ENCODE results near the gene PANK1. TPM values are rescaled to one million over a fixed set of nuclear protein-coding genes. Genes with fewer than 3 reads are reported as not detected.

Gene PANK1
- polyA plus RNA-seq, 2 donors: 1.5 to 2.6 TPM

DNA sequence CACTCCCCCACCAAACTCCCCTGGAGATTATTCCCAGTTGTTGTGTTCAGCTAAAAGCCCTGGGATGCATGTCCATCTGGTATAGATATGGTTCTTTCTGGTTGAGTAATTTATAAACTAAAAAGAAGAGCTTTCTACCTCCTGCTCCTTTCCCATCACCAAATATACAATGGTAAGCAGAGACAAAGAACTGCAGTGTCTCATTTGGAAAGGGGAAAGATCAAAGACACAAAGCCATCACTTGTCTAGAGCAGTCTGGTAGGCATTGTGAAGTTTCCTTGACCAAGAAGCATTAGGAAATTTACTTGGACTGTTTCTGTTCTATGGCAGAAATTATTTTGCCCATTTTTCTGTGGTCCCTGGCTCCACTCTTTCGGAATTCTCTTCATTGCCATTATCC lies 24.9 kb upstream of the PANK1 start:
- H3K4me1 ChIP-seq (ENCODE audit: control insufficient read depth in 2 of 2, insufficient read depth in 2 of 2, low read length in 1 of 2): no peaks in the 10 kb centered on the region

GRCh38 chr10:89668386-89669071 lies 23.5 kb upstream of the PANK1 start:
- no peaks in the 10 kb centered on the region for H3K9me3 ChIP-seq (ENCODE audit: control insufficient read depth in 2 of 2, insufficient read depth in 1 of 2, low read depth in 1 of 2, low read length in 1 of 2)
- H3K27me3 ChIP-seq (ENCODE audit: control insufficient read depth in 1 of 2, insufficient read depth in 2 of 2, low read length in 2 of 2): no peaks in the 10 kb centered on the region

More for the DNA sequence above, 24.9 kb upstream of the PANK1 start:
- no peaks in the 10 kb centered on the region for H3K9me3 ChIP-seq (ENCODE audit: control insufficient read depth in 2 of 2, insufficient read depth in 1 of 2, low read depth in 1 of 2, low read length in 1 of 2)
- H3K27ac ChIP-seq (ENCODE audit: low read depth in 2 of 2, low read length in 1 of 2): no peak overlapping the region
- no peaks in the 10 kb centered on the region for H3K36me3 ChIP-seq (ENCODE audit: control insufficient read depth in 2 of 2, insufficient read depth in 2 of 2, low read length in 1 of 2)
- no peak overlapping the region for H3K4me3 ChIP-seq (ENCODE audit: low read depth in 1 of 2, low read length in 2 of 2)
- WGBS, 2 donors: 92 to 100% methylated on average over 1 of the region's 1 CpG
- H3K27me3 ChIP-seq (ENCODE audit: control insufficient read depth in 1 of 2, insufficient read depth in 2 of 2, low read length in 2 of 2): no peaks in the 10 kb centered on the region

DNA sequence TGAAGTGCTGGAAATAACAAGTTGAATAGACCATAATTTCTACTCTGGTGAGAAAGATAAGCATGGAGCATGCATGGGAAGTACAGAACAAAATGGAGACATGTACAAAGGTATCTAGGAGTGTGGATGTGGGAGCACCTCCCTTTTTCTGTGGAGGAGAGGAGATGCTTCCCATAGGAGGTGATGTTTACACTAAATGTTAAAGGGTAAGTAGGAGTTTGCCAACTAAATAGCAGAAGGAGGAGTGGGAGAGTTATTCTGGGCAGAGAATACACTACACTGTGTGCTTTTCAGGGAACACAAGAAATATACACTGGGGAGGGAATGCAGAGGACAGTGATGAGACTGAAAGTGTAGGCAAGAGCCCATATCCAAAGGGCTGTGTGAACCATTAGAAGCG lies 21.1 kb upstream of the PANK1 start:
- Histone ChIP-seq H3K4me3 (ENCODE audit: low read depth in 1 of 2, low read length in 2 of 2) (no peak overlapping the region), H3K9me3 (ENCODE audit: control insufficient read depth in 2 of 2, insufficient read depth in 1 of 2, low read depth in 1 of 2, low read length in 1 of 2) (no peaks in the 10 kb centered on the region), H3K36me3 (ENCODE audit: control insufficient read depth in 2 of 2, insufficient read depth in 2 of 2, low read length in 1 of 2) (no peaks in the 10 kb centered on the region), H3K27ac (ENCODE audit: low read depth in 2 of 2, low read length in 1 of 2) (no peak overlapping the region), H3K4me1 (ENCODE audit: control insufficient read depth in 2 of 2, insufficient read depth in 2 of 2, low read length in 1 of 2) (no peaks in the 10 kb centered on the region), H3K27me3 (ENCODE audit: control insufficient read depth in 1 of 2, insufficient read depth in 2 of 2, low read length in 2 of 2) (no peaks in the 10 kb centered on the region)
- WGBS, 2 donors: 93 to 96% methylated on average over 1 of the region's 1 CpG

More at GRCh38 chr10:89668386-89669071, 23.5 kb upstream of the PANK1 start:
- Histone ChIP-seq H3K27ac (ENCODE audit: low read depth in 2 of 2, low read length in 1 of 2) (peak overlapping the region in 1 of 2 donors; percentile 63), H3K4me1 (ENCODE audit: control insufficient read depth in 2 of 2, insufficient read depth in 2 of 2, low read length in 1 of 2) (no peaks in the 10 kb centered on the region), H3K36me3 (ENCODE audit: control insufficient read depth in 2 of 2, insufficient read depth in 2 of 2, low read length in 1 of 2) (no peaks in the 10 kb centered on the region), H3K4me3 (ENCODE audit: low read depth in 1 of 2, low read length in 2 of 2) (no peak overlapping the region)
- 73 to 74% methylated on average over 3 of the region's 3 CpGs for WGBS, 2 donors

DNA sequence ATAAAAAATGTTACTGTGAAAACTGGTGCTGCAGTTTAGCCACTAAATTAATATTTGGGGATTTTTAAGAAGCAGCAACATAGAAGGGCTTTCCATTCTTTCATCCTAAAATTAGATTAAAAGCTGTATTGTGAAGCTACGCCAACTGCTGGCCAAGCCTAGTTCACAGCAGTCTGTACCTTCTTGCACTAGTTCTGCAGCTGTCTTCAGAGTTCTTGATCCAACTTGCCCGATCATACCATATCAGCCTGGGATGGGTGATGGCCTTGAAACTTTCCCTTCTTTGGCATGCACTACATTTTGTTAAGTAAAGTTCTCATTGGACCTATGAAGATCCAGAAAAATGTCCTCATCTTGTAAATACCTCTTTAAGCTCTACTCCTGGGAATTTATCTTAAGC lies 20.3 kb upstream of the PANK1 start:
- Histone ChIP-seq H3K4me3 (ENCODE audit: low read depth in 1 of 2, low read length in 2 of 2) (no peak overlapping the region), H3K36me3 (ENCODE audit: control insufficient read depth in 2 of 2, insufficient read depth in 2 of 2, low read length in 1 of 2) (no peaks in the 10 kb centered on the region), H3K4me1 (ENCODE audit: control insufficient read depth in 2 of 2, insufficient read depth in 2 of 2, low read length in 1 of 2) (no peaks in the 10 kb centered on the region), H3K27me3 (ENCODE audit: control insufficient read depth in 1 of 2, insufficient read depth in 2 of 2, low read length in 2 of 2) (no peaks in the 10 kb centered on the region), H3K9me3 (ENCODE audit: control insufficient read depth in 2 of 2, insufficient read depth in 1 of 2, low read depth in 1 of 2, low read length in 1 of 2) (no peaks in the 10 kb centered on the region), H3K27ac (ENCODE audit: low read depth in 2 of 2, low read length in 1 of 2) (no peak overlapping the region)
- 49 to 67% methylated on average over 2 of the region's 2 CpGs for WGBS, 2 donors

- Histone ChIP-seq H3K4me3 (ENCODE audit: low read depth in 1 of 2, low read length in 2 of 2) (no peak overlapping the region), H3K9me3 (ENCODE audit: control insufficient read depth in 2 of 2, insufficient read depth in 1 of 2, low read depth in 1 of 2, low read length in 1 of 2) (no peaks in the 10 kb centered on the region), H3K36me3 (ENCODE audit: control insufficient read depth in 2 of 2, insufficient read depth in 2 of 2, low read length in 1 of 2) (no peaks in the 10 kb centered on the region), H3K4me1 (ENCODE audit: control insufficient read depth in 2 of 2, insufficient read depth in 2 of 2, low read length in 1 of 2) (no peaks in the 10 kb centered on the region), H3K27ac (ENCODE audit: low read depth in 2 of 2, low read length in 1 of 2) (no peak overlapping the region), H3K27me3 (ENCODE audit: control insufficient read depth in 1 of 2, insufficient read depth in 2 of 2, low read length in 2 of 2) (no peaks in the 10 kb centered on the region)
- WGBS, 2 donors: 60 to 70% methylated on average over 3 of the region's 3 CpGs
Observed at GRCh38 chr10:89664203-89664602, 19.2 kb upstream of the PANK1 start.

- Histone ChIP-seq H3K9me3 (ENCODE audit: control insufficient read depth in 2 of 2, insufficient read depth in 1 of 2, low read depth in 1 of 2, low read length in 1 of 2) (no peaks in the 10 kb centered on the region), H3K27me3 (ENCODE audit: control insufficient read depth in 1 of 2, insufficient read depth in 2 of 2, low read length in 2 of 2) (no peaks in the 10 kb centered on the region), H3K4me3 (ENCODE audit: low read depth in 1 of 2, low read length in 2 of 2) (no peak overlapping the region), H3K27ac (ENCODE audit: low read depth in 2 of 2, low read length in 1 of 2) (no peak overlapping the region), H3K36me3 (ENCODE audit: control insufficient read depth in 2 of 2, insufficient read depth in 2 of 2, low read length in 1 of 2) (no peaks in the 10 kb centered on the region), H3K4me1 (ENCODE audit: control insufficient read depth in 2 of 2, insufficient read depth in 2 of 2, low read length in 1 of 2) (no peaks in the 10 kb centered on the region)
- WGBS, 2 donors: 65 to 78% methylated on average over 3 of the region's 3 CpGs
Observed at GRCh38 chr10:89663144-89663543, 18.1 kb upstream of the PANK1 start.

DNA sequence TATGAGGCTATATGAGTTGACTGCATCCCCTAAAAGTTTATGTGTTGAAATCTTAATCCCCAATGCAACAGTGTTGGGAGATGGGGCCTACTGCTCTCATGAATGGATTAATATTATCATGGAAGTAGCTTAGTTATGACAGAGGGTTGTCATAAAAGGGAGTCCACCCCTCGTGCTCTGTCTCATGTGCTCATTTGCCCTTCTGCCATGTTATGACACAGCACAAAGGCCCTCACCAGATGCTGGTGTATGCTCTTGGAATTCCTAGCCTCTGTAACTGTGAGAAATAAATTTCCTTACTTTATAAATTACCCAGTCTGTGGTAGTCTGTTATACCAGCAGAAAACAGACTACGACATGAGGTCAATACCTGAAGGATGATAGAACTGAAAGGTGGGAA lies 17.6 kb upstream of the PANK1 start:
- no peak overlapping the region for H3K27ac ChIP-seq (ENCODE audit: low read depth in 2 of 2, low read length in 1 of 2)
- H3K27me3 ChIP-seq (ENCODE audit: control insufficient read depth in 1 of 2, insufficient read depth in 2 of 2, low read length in 2 of 2): no peaks in the 10 kb centered on the region
- no peaks in the 10 kb centered on the region for H3K9me3 ChIP-seq (ENCODE audit: control insufficient read depth in 2 of 2, insufficient read depth in 1 of 2, low read depth in 1 of 2, low read length in 1 of 2)
- H3K4me3 ChIP-seq (ENCODE audit: low read depth in 1 of 2, low read length in 2 of 2): no peak overlapping the region
- H3K36me3 ChIP-seq (ENCODE audit: control insufficient read depth in 2 of 2, insufficient read depth in 2 of 2, low read length in 1 of 2): no peaks in the 10 kb centered on the region
- no peaks in the 10 kb centered on the region for H3K4me1 ChIP-seq (ENCODE audit: control insufficient read depth in 2 of 2, insufficient read depth in 2 of 2, low read length in 1 of 2)
- 92 to 97% methylated on average over 2 of the region's 2 CpGs for WGBS, 2 donors

DNA sequence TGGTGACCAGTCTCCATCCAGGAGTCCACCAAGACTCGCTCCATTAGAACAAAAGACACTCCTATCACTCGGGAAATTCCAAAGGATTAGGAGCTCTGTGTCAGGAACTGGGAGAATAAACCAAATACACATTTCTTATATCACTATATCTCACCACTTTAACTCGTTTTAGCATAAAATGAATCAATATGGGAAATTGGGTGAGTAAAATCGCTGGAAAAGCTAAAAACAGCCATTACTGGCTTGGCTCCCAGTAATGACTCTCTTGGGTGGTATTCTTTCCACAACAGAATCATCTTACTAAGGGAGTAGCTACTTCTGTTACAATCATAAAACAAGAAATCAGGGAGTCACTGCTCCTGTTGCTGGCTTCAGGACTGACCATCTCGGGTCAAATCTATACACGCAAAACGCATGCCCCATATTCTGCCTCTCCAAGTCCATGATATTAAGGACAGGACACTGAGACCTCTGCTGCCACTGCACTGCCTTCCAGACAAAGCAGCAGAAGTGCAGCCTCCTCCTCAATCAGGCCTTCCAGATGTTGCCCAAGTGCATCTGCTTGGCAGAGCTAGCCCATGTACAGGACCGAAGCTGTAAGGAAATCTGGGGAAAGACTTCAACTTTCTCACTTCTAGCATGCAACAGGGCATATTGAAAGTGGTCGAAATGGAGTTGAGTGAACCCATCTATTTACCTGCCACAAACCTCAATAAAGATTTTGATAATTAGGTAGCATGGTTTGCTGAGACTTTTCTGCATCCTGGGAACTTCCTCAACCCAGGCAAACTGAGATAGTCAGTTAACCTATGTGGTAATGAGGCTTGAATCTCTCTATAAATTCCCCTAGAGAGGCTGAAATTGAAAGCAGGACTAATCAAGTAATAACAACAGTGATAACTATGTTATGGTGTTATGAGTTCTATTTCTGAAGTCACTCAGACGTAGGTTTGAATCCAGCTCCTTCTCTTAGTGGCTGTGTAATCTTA lies 14.4 kb upstream of the PANK1 start:
- H3K4me1 ChIP-seq (ENCODE audit: control insufficient read depth in 2 of 2, insufficient read depth in 2 of 2, low read length in 1 of 2): no peaks in the 10 kb centered on the region
- WGBS, 2 donors: 78 to 80% methylated on average over 10 of the region's 10 CpGs
- no peak overlapping the region for H3K4me3 ChIP-seq (ENCODE audit: low read depth in 1 of 2, low read length in 2 of 2)
- no peak overlapping the region for H3K27ac ChIP-seq (ENCODE audit: low read depth in 2 of 2, low read length in 1 of 2)
- no peaks in the 10 kb centered on the region for H3K27me3 ChIP-seq (ENCODE audit: control insufficient read depth in 1 of 2, insufficient read depth in 2 of 2, low read length in 2 of 2)
- no peaks in the 10 kb centered on the region for H3K36me3 ChIP-seq (ENCODE audit: control insufficient read depth in 2 of 2, insufficient read depth in 2 of 2, low read length in 1 of 2)
- H3K9me3 ChIP-seq (ENCODE audit: control insufficient read depth in 2 of 2, insufficient read depth in 1 of 2, low read depth in 1 of 2, low read length in 1 of 2): no peaks in the 10 kb centered on the region

DNA sequence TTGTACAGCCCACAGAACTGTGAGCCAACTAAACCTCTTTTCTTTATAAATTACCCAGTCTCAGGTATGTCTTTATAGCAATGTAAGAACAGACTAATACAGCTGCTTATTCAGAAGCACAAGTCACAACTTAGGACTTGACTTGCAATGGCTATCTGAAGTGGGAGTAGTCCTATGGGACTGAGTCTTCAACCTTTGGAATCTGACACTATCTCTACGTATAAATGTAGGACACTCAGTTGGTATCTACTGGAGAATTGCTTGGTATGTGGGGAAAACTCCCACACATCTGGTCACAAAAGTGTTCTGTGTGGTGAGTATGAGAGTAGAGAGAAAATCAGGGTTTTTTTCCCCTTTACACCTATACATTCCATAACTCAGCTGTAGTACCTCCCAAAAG lies 12.3 kb upstream of the PANK1 start:
- H3K27me3 ChIP-seq (ENCODE audit: control insufficient read depth in 1 of 2, insufficient read depth in 2 of 2, low read length in 2 of 2): no peaks in the 10 kb centered on the region
- no peaks in the 10 kb centered on the region for H3K36me3 ChIP-seq (ENCODE audit: control insufficient read depth in 2 of 2, insufficient read depth in 2 of 2, low read length in 1 of 2)
- H3K27ac ChIP-seq (ENCODE audit: low read depth in 2 of 2, low read length in 1 of 2): no peak overlapping the region
- no peak overlapping the region for H3K4me3 ChIP-seq (ENCODE audit: low read depth in 1 of 2, low read length in 2 of 2)
- H3K4me1 ChIP-seq (ENCODE audit: control insufficient read depth in 2 of 2, insufficient read depth in 2 of 2, low read length in 1 of 2): no peaks in the 10 kb centered on the region
- H3K9me3 ChIP-seq (ENCODE audit: control insufficient read depth in 2 of 2, insufficient read depth in 1 of 2, low read depth in 1 of 2, low read length in 1 of 2): no peaks in the 10 kb centered on the region
- 87 to 90% methylated on average over 1 of the region's 1 CpG for WGBS, 2 donors
